ENCODE measurements around the gene MFSD11.
A peak's percentile ranks its signal among the peaks of the same experiment; 100 is the strongest.
"Not testable (repeated sequence)": the region's sequence is repeated elsewhere in the genome, so short reads cannot be mapped to it uniquely, and the experiment has no call there.

MFSD11 gene

GRCh38 chr17:76726776-76727718, 10.9 kb upstream of the MFSD11 start, which contains the start of gene METTL23:
METTL23 (plus strand) TSS chr17:76726839; CDS start chr17:76729711, 2,872 bp downstream.
- peak; percentile 78 for DNase-seq

DNA sequence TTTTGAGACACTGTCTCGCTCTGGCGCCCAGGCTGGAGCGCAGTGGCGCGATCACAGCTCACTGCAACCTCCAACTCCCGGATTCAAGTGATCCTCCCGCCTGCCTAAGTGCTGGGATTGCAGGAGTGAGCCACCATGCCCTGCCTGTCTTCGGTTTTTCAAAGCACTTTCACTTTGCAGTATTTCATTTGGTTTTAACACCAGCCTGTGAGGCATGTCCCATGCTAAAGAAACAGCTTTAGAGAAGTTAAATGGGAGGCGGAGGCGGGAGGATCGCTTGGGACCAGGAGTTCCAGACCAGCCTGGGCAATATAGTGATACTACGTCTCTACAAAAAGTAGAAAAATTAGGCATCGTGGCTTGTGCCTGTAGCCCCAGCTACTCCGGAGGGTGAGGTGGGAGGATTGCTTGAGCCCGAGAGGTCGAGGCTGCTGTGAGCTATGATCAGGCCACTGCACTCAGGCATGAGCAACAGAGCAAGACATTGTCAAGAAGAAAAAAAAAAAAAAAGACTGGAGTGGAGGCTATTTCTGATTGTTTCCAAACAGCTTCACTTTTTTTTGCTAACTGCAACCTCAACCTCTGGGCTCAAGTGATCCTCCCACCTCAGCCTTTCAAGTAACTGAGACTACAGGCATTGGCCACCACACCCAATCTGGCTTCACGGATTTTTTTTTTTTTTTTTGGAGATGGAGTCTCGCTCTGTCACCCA, 10.0 kb upstream of the MFSD11 start:
- no peak for DNase-seq

- DNase-seq: not testable (repeated sequence)
These were observed 5.9 kb upstream of the MFSD11 start for GRCh38 chr17:76731800-76732733.

- DNase-seq: no peak
These were observed 4.9 kb upstream of the MFSD11 start for GRCh38 chr17:76732734-76733617.

- no peak for DNase-seq
These were observed 4.3 kb upstream of the MFSD11 start for GRCh38 chr17:76733618-76733957.

DNA sequence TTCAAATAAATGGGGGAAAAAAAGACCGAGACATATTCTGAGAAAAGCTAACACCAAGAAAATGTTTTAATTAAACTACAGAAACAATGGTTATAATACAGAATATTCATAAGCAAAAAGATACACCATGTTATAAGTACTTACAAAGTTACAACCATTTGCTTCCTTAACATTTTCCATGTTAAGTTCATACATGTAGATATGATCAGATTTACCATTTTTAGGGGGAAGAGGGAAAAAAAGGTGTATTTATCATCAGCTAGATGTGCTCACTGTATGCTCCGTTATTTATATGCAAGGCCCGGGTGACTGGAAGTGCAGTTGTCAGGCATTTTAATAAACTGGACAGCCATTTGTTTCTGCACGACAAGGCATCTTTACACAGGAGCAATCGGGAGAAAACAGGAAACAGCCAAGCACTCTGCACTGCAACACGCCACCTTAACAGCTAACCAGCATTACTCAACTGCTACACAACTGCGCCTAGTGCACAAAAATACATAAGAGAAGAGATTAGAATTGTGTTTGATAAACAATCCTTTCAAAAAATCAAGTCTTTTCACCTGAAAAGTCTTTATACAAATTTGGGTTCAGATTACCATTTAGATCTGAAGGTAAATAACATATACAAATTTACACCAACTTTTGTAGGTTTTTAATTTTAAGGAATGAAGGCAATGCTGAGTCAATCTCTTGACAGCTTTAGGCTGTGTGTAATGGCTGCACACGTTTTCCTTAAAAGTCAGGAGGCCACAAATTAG, 3.7 kb upstream of the MFSD11 start:
- DNase-seq: no peak

GRCh38 chr17:76735006-76735405, 2.9 kb upstream of the MFSD11 start:
- DNase-seq: no peak

DNA sequence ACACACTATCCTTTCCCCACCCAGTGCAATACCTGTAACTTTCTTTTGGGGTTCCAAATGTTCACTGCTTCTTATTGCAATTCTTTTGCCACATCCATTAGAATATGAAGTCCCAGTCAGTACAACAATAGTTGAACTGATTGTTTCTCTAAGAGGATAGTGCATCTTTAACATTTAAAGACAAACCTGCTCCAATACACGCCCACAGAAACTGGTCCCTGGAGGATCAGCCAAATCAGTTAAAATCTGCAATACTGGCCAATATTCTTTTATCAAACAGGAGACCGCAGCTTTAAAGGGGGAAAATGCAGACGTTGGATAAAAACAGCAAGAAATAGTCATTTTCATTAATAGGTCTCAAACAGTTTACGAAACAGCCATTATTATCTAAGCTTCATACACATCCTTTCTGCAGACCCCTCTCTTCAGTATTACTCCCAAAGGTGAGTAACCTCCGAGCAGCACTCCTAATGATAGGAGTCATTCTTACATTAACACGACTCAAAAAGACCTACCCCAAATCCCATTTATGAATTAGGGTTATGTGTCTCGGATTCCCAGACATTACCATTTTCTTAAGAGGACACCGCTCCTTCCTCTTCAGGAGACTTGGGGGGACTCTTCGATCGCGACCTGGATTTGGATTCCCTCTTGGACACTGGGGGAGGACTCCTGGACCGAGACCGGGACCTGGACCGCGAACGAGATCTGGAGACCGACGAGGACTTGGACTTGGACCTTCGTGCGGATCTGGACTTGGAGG, 2.2 kb upstream of the MFSD11 start:
- no peak for DNase-seq

DNA sequence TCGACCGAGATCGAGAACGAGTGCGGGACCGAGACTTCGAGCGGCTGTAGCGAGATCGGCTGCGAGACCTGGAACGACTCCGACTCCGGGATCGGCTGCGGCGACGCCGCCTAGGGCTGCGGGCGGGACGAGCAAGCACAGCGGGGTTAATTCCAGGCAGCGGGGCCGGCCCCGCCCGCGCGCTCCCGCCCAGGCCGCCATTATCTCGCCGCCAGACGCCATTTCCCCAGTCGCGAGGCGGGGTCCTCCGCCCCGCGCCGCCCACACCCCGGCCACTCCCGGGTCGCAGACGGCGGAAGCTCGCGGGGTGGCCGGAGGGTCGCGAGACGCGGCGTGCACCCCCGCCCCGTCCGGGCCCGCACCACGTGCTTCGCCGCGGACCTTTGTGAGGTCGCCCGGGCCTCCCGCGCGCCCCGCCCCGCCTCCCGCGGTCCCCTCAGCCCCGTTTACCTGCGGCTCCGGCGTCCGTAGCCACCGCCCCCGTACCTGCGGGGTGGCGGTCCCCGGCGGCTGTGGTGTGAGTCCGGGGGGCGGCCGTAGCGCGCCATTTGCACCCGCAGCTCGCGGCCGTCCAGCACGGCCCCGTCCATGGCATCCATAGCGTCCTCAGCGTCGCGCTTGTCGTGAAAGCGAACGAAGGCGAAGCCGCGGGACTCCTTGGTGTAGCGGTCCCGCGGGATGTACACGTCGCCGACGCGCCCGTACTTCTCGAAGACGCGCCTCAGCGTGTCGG, 1.4 kb upstream of the MFSD11 start:
- no peak for DNase-seq

GRCh38 chr17:76737082-76737675, 740 bp upstream of the MFSD11 start, which contains the start of gene SRSF2:
SRSF2 (minus strand) TSS chr17:76737331; CDS start chr17:76737160, 171 bp downstream.
- peak; percentile 89 for DNase-seq

GRCh38 chr17:76738468-76738850, 540 bp downstream of the MFSD11 start:
- DNase-seq: no peak

DNA sequence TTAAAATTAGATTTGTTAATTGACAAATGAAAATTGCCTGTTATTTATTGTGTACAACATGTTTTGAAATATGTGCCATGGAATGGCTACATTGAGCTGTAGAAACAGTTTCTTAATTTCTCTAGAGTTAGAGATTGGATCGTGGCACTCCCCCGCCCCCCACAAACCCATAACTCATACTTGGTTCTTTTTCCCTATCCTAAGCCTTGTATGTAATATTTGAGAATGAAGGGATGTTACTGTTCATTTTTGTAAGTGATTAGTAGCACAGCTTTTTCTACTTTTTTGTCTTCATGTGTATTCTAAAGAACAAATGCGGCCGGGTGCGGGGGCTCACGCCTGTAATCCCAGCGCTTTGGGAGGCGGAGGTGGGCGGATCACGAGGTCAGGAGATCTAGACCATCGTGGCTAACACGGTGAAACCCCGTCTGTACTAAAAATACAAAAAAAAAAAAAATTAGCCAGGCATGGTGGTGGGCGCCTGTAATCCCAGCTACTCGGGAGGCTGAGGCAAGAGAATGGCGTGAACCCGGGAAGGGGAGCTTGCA, 1.7 kb downstream of the MFSD11 start:
- not testable (repeated sequence) for DNase-seq

DNA sequence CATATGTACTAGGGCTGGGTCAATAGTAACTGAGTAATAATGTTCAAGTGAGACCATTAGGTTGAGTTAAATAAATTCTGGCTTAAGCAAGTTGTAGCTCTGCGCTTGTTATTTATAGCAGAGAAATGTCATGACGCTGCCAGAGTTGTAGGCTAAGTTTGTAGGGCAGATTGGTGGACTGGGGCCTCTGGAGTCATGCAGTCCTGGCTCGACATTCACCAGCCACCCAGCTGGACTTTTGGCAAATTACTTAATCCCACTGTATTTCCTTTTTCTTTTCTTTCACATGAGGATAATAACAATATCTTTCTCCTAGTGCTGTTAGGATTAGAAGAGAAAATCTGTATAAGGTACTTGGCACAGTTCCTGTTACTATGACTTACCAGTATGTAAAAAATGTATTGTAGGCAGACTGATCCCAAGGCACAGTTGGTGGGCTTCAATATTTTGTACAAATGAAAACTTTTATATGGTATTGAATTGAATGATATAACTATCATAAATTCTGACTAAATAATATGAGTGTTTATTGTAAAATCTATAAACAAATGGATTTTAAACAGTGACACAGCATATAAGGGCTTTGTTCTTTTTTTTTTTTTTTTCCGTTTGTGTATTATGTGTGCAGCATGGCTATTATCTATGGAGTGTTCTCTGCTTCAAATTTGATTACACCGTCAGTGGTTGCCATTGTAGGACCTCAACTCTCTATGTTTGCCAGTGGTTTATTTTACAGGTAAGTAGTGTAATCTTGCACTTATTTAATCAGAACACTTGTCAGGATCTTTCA, 2.6 kb downstream of the MFSD11 start:
- DNase-seq: no peak

DNA sequence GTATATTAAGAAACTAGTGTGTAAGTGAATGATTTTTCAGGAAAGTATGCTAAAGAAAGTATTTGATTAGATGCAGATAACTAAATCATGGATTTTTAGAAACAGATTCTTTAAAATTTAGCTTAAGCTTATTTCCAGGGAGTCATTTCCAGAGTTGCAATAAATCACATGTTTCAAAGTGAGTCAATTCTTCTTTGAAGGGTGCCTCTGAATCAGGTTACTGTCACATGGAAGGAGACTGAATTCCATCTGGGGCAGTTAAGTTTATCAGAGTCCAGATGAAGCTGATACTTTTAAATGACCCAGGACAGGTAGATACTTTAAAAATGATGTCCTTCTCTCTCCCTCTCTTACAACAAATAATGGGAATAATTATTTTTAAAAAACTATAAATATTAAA, 5.0 kb downstream of the MFSD11 start:
- no peak for DNase-seq

DNA sequence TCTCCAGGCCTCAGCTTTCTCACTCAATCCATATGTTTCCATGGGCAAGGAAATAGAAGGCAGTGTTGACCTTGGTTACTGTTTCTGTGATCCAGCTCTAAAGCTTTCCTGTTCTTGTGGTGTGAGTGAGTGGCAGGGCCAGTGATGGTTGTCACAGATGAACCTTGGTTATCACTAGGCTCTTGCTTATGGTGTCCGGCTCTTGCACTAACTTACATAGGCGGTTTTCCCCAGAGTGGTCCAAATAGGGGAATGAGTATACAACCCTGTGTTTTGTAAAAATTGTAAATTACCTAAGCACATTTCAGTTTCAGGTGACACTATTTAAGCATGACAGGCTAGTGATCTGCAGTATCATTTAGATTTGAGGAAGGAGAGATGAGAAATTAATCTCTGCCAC, 6.8 kb downstream of the MFSD11 start:
- no peak for DNase-seq

GRCh38 chr17:76745785-76746184, 7.9 kb downstream of the MFSD11 start:
- DNase-seq: not testable (repeated sequence)

GRCh38 chr17:76747716-76748363, 9.9 kb downstream of the MFSD11 start:
- DNase-seq: no peak
